ENCODE measurements around the gene SLC38A10. TPM values are rescaled to one million over a fixed set of nuclear protein-coding genes. Genes with fewer than 3 reads are reported as not detected.

The SLC38A10 gene
- total RNA-seq, 1 experiment from 2014 or later, result 121 TPM

DNA sequence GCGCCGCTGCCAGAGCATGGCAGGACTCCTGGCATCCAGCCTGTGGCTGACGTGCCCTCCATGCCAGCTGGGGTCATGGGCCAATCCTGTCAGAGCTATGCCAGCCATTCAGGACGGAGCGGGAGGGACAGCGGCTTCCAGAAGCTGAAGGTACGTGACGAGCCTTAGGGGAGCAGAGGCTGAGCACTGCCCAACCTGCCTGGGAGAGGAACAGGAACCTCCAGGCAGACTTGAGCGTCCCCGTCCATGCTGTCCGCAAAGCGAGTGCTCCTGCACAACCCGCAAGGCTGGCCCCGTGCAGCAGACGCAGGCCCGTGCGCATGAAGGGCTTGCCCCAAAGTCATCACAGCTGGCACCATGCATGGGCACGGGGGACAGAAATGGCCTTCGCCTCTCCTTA lies 34.5 kb downstream of the SLC38A10 start:
- DNase-seq, result no peak
- intact Hi-C loops (cut with micrococcal nuclease; ENCODE audit: unreplicated experiment), result no loop called here
- BruUV-seq (replicated peaks), result no TSS peak
- H3K9me3 Mint-ChIP-seq (ENCODE audit: low read depth, unreplicated experiment), result no peaks in the 10 kb centered on the region
- H3K27me3 Mint-ChIP-seq (ENCODE audit: unreplicated experiment), result no peaks in the 10 kb centered on the region
- CTCF ChIA-PET, result no interaction called here
- H3K4me1 Mint-ChIP-seq (ENCODE audit: low read depth, unreplicated experiment), result no peaks in the 10 kb centered on the region
- TF ChIP-seq, protein P1, sequence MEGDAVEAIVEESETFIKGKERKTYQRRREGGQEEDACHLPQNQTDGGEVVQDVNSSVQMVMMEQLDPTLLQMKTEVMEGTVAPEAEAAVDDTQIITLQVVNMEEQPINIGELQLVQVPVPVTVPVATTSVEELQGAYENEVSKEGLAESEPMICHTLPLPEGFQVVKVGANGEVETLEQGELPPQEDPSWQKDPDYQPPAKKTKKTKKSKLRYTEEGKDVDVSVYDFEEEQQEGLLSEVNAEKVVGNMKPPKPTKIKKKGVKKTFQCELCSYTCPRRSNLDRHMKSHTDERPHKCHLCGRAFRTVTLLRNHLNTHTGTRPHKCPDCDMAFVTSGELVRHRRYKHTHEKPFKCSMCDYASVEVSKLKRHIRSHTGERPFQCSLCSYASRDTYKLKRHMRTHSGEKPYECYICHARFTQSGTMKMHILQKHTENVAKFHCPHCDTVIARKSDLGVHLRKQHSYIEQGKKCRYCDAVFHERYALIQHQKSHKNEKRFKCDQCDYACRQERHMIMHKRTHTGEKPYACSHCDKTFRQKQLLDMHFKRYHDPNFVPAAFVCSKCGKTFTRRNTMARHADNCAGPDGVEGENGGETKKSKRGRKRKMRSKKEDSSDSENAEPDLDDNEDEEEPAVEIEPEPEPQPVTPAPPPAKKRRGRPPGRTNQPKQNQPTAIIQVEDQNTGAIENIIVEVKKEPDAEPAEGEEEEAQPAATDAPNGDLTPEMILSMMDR (IDR thresholded peaks at IDR 0.05; ENCODE audit: unreplicated experiment), result no peak
- peaks cover 37% of the 10 kb centered on the region for H3K36me3 Mint-ChIP-seq (ENCODE audit: insufficient read depth, unreplicated experiment)
- H3K4me3 Mint-ChIP-seq (ENCODE audit: low read depth, unreplicated experiment), result no peak overlapping the region
- no peak overlapping the region for H3K27ac Mint-ChIP-seq (ENCODE audit: unreplicated experiment)

- CTCF ChIA-PET, result interaction anchor here (0.5 kb wide), 1 partner anchor 60 kb away, joined by 3 read pairs; no protein-coding TSS in a partner anchor
- H3K9me3 Mint-ChIP-seq (ENCODE audit: low read depth, unreplicated experiment), result no peaks in the 10 kb centered on the region
- no peak overlapping the region for H3K27ac Mint-ChIP-seq (ENCODE audit: unreplicated experiment)
- BruUV-seq (replicated peaks), result no TSS peak
- DNase-seq, result no peak
- no peak overlapping the region for H3K4me3 Mint-ChIP-seq (ENCODE audit: low read depth, unreplicated experiment)
- H3K4me1 Mint-ChIP-seq (ENCODE audit: low read depth, unreplicated experiment), result no peaks in the 10 kb centered on the region
- H3K36me3 Mint-ChIP-seq (ENCODE audit: insufficient read depth, unreplicated experiment), result peaks cover 37% of the 10 kb centered on the region
- no peaks in the 10 kb centered on the region for H3K27me3 Mint-ChIP-seq (ENCODE audit: unreplicated experiment)
- intact Hi-C loops (cut with micrococcal nuclease; ENCODE audit: unreplicated experiment), result no loop called here
- TF ChIP-seq, protein P1 (IDR thresholded peaks at IDR 0.05; ENCODE audit: unreplicated experiment), result no peak
Measured at GRCh38 chr17:81260171-81260570, 34.9 kb downstream of the SLC38A10 start.

GRCh38 chr17:81259058-81259605 lies 36.0 kb downstream of the SLC38A10 start:
- intact Hi-C loops (cut with micrococcal nuclease; ENCODE audit: unreplicated experiment), result no loop called here
- CTCF ChIA-PET, result interaction anchor here (0.6 kb wide), 1 partner anchor 33 kb away, joined by 3 read pairs; no protein-coding TSS in a partner anchor
- Mint-ChIP-seq H3K9me3 (ENCODE audit: low read depth, unreplicated experiment) (no peaks in the 10 kb centered on the region), H3K4me3 (ENCODE audit: low read depth, unreplicated experiment) (no peak overlapping the region), H3K27ac (ENCODE audit: unreplicated experiment) (no peak overlapping the region), H3K36me3 (ENCODE audit: insufficient read depth, unreplicated experiment) (peaks cover 44% of the 10 kb centered on the region), H3K4me1 (ENCODE audit: low read depth, unreplicated experiment) (no peaks in the 10 kb centered on the region), H3K27me3 (ENCODE audit: unreplicated experiment) (no peaks in the 10 kb centered on the region)
- TF ChIP-seq, protein P1 (IDR thresholded peaks at IDR 0.05; ENCODE audit: unreplicated experiment), result no peak
- BruUV-seq (replicated peaks), result no TSS peak
- no peak for DNase-seq

DNA sequence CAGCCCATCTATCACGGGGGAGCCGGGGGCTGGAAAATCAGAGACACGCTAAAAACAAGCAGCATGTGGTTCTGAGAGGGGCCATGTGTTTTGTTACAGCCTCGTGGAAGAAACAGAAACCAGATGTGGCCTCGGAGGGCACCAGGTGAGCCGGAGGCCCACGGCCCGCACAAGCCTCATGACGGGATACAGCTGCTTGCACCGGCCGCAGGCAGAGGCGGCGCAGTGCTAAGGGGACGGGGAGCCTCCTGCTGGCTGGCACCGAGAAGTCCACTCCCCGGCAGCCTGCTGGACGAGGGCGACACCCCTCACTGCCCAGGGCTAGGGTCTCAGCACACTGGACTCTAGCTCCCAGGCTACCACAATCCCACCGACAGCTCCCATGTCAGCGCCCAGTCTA lies 36.8 kb downstream of the SLC38A10 start:
- H3K36me3 Mint-ChIP-seq (ENCODE audit: insufficient read depth, unreplicated experiment), result peaks cover 52% of the 10 kb centered on the region
- no peak for DNase-seq
- TF ChIP-seq, protein P1 (IDR thresholded peaks at IDR 0.05; ENCODE audit: unreplicated experiment), result no peak
- intact Hi-C loops (cut with micrococcal nuclease; ENCODE audit: unreplicated experiment), result no loop called here
- no peaks in the 10 kb centered on the region for H3K9me3 Mint-ChIP-seq (ENCODE audit: low read depth, unreplicated experiment)
- no peak overlapping the region for H3K27ac Mint-ChIP-seq (ENCODE audit: unreplicated experiment)
- H3K4me1 Mint-ChIP-seq (ENCODE audit: low read depth, unreplicated experiment), result no peaks in the 10 kb centered on the region
- CTCF ChIA-PET, result interaction anchor here (0.6 kb wide), 1 partner anchor 34 kb away, joined by 3 read pairs; no protein-coding TSS in a partner anchor
- no peaks in the 10 kb centered on the region for H3K27me3 Mint-ChIP-seq (ENCODE audit: unreplicated experiment)
- no TSS peak for BruUV-seq (replicated peaks)
- H3K4me3 Mint-ChIP-seq (ENCODE audit: low read depth, unreplicated experiment), result no peak overlapping the region

Measured in Calu3 (cell line).